Stromal cell of bone marrow (primary cell): Measurements from ENCODE around the gene SHISA9.

Source experiments
- DNase-seq: peaks from one replicate; pipeline ENCODE4 v3.0.0-alpha.2; 2012; ENCODE audit warnings: low read depth

SHISA9 gene

DNA sequence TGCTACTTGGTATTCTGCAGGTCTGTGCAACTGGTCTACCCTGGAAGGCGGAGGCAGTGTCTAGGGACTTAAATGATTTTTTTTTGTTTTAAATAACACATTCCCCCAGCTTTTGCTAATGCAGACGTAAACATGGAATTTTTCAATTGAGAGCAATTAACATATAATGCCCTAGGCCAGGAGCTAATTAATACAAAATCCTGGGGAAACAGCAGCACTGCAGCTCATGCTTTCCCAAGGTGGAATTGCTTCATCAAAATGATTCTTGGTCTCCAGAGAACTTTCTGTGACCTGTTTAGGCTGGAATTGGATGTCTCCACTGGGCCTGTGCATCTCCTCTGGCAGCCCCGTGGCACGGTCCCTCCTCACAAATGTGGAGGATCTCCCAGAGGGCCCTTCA lies 50.6 kb downstream of the SHISA9 start:
- no peak for DNase-seq

DNA sequence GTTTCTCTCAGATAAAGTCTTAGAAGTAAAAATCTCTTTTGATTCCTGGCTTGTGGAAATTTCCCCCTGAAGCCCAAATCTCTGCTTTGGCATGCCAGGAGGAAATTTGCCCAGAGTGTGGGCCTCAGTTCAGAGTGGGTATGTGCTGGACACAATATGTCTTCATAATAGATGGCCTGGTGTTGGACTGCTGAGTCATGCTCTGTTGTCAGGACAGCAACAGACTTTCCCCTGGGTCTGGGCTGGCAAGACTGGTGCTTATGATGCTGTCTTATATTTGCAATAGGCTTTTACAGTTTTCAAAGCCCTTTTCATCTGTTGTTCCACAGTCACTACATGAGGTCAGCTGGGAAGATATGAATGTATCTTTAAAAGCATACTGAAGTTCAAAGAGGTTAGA lies 57.0 kb downstream of the SHISA9 start:
- no peak for DNase-seq

DNA sequence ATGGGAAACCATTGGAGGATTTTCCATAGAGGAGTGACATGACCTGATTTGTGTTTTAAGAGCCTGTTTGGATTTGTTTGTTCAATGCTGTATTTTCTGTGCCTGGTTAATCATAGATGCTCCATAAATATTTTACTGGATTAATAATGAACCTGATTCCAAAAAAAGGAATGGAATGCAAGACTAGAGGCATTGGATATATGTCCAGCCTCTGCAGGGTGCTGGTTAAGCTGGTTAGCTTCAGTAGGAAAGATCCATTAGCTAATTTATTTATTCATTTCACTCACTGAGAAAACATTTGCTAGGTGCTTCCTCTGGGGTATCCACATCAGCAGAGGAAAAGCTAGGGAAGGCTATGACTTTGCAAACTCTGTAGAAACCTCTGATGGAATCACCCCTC lies 57.7 kb downstream of the SHISA9 start:
- no peak for DNase-seq

- no peak for DNase-seq
Observed at GRCh38 chr16:12961626-12962025, 60.2 kb downstream of the SHISA9 start.

GRCh38 chr16:12964461-12964860 lies 63.1 kb downstream of the SHISA9 start:
- no peak for DNase-seq

GRCh38 chr16:12965274-12965804 lies 63.9 kb downstream of the SHISA9 start:
- no peak for DNase-seq

DNA sequence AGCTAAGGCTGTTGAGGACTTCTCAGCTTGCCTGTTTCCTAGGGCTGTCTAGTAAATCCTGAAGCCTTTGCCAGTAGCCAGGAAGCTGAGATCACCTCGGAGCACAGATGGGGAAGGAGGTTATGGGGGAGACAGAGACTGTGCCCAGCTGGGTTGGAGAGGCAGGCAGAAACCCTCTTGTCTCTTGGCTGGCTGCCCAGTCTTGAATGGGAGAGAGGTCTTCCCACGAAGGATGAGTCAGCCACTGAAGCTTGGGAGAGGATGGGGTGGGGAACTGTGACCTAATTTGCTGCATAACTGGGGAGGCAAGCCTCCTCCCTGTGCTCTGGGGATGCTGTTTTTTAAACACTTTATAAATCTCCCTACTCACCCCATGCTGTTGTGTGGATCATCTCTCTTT lies 69.8 kb downstream of the SHISA9 start:
- no peak for DNase-seq

GRCh38 chr16:12972246-12972645 lies 70.8 kb downstream of the SHISA9 start:
- no peak for DNase-seq

GRCh38 chr16:12975766-12976165 lies 74.4 kb downstream of the SHISA9 start:
- no peak for DNase-seq

DNA sequence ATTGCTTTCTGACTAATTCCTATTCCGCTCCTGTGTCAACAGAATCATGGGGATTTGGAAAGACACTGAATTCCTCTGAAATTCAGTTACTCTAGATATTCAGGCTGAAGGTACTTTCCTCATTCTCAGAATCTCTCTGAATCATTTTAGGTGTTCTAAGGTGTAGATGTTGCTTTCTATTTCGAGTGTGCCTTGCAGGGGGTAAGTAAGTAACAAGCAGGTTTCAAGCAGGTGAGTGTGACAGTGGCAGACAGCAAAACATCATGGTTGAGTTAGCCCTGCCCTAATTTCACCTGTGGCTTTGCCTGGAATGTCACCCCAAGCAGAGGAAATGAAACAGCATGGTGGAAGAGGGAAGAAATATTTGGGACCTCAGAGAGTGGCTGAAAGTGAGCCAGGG lies 75.1 kb downstream of the SHISA9 start:
- no peak for DNase-seq

DNA sequence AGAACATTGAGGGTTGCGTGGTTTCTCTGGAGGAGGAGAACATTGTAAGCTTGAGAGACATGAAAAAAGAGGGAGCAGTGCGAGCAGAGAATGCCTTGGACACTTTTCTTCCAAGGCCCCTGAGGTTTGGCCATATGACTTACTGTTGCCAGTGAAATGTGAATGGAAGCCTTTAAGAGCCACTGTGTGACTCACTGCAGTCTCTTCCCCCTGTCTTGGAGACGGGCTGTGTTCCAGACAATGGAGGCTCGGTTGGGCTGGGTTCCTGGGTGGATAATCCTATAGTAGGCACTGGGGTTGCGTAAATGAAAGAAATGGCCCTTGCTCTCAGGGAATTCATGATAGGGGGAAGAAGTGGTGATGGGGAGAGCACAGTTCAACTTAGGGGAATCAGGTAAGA lies 75.5 kb downstream of the SHISA9 start:
- no peak for DNase-seq

DNA sequence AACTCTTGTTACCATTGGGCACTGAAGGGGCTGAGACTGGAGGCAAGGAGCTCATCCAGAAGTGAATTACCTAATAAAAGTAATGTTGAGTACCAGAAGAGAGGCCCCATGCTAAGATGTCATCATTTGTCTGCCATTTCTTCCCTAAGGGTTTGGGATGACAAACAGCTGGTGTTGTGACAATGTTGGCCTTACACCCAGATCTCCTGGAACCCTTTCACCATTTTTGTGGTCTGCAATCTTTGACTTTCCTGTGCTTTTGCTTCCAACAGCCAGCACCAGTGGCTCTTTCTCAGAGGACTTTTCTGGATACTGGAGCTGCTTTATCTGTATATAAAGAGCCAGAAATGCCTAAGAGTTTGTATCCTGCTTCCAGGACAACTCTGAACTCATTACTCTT lies 84.1 kb downstream of the SHISA9 start:
- DNase-seq, result no peak

DNA sequence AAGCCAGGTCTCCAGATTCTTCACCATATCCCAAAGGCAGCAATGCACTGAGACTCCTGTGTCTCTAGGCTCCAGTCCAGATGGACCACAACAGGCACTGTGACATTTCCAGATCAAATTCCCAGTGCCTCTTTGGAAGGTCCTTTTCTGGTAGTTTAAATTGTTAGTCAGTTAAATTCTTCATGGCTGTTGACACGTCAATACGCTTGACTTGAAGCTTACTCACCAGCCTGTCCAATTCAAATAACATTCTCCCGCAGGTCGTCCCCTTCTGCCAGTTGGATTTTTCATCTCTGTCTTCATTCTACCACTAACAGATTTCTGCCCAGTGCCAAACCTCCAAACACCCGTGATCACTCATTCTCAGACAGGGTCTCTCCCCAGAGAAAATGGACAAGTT lies 86.7 kb downstream of the SHISA9 start:
- DNase-seq, result no peak

- DNase-seq, result no peak
Observed at GRCh38 chr16:12992066-12992465, 90.7 kb downstream of the SHISA9 start.

DNA sequence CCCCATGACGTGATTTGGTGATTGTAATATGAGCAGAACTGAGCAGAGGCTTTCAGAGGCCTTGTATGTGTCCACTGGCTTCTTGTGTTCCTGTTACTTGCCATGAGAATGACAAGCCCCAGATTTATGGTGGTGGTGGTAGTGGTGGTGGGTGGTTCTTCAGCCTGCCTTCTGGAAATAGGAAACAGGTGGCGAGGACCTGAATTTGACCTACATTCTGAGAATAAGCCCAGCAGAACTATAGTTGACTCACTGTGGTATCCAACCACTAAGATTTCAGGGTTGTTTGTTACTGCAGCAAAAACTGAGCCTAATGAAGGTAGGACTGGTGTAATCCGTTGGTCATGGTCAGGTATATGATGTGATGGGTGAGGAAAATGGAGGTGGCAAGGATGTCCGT lies 93.0 kb downstream of the SHISA9 start:
- DNase-seq, result no peak

DNA sequence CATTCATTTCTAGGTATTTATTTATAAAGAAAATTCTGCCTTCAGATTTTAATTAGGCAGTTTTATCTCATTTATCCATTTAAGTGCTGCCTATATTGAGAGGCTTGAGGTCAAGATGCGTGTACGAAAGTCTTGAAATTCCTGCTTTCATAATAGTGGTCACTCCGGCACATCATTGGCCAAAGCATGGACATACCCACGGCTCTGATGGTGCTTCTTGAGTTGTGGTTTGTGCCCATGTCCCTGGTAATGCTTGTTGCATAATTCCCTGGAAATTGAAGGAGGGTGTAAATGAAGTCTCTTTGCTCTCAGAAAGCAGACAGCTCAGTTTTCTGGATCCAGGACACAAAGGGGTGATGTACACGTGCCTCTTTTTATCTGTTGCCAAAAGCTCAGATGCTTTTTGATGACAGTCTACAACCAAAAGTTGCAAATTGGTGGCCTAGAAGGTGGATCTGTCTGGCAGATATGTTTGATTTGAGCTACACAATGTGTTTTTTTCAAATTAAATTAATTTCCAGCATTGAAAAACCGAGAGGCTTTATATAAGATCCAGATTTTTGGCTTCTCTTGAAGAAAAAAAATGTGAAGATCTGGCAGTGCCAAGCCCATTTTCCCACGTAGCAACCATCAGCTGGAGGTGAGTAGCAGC lies 94.4 kb downstream of the SHISA9 start:
- no peak for DNase-seq

DNA sequence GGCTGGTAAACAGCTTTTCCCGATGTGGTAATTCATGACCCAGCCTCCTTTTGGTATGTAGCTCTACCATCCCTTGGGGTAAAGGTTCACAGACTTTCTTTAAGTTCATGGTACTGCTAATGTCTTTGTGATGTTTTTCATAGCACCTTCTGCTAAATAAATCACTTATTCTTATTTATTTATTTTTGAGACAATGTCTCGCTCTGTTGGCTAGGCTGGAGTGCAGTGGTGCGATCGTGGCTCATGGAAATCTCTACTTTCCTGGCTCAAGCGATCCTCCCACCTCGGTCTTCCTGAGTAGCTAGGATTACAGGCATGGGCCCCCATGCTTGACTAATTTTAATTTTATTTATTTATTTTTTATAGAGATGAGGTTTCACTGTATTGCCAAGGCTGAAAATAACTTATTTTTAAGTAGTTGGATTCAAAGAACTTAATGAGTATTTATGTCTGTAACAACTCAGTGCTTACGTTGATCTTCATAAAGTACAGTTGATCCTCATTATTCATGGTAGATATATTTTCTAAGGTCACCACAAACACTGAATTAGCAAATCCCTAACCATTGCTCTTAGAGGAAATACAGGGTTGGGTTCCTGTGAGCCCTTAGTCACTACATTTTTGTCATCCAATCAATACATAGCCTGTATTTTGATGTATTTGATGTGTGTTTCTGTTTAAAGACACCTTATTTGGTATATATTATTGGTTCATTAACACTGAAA lies 97.1 kb downstream of the SHISA9 start:
- no peak for DNase-seq

- DNase-seq, result no peak
Observed at GRCh38 chr16:12999368-12999767, 98.0 kb downstream of the SHISA9 start.

DNA sequence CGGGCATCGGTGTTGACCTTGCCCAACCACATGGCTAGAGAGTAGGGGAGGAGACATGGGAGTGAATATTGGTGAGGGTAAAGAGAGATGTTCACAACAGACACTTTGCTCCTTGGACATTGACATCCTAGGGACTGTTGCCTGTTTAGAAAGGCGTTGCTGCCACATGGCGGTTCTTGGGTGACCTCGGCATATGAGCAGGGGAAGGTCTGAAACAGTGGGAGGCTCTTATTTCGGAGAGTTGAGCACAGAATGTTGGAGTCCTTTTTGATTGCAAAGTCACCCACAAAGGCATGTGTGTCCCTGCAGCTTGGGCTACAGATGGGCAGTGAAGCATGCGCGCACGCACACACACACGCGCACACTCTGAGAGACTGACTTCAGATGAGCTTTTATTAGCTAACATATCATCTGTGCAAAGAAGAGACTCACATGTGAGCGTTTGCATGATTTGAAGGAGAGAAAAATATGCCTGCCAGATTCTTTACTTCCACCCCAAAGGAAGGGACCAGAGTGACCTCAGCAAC lies 104.4 kb downstream of the SHISA9 start:
- no peak for DNase-seq

DNA sequence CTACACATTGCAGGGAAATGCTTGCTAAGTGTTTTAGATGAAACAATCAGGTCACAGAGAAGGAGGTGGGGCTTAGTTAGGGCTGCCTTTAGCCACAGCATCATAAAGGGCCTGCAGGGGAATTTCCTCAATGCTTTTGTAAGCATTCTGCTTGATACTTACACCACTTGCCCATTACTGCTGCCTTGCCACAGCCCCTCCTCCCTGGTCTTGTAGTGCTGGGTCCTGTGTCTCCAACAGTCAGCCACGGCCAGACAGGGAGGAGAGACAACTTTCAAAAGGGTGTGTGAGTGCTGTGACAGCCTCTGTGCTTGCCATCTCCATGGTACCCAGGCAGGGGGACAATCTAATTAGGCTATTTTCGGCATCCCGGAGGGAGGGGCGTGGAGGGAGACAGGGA lies 111.2 kb downstream of the SHISA9 start:
- no peak for DNase-seq

- no peak for DNase-seq
Observed at GRCh38 chr16:13013043-13013442, 111.6 kb downstream of the SHISA9 start.

DNA sequence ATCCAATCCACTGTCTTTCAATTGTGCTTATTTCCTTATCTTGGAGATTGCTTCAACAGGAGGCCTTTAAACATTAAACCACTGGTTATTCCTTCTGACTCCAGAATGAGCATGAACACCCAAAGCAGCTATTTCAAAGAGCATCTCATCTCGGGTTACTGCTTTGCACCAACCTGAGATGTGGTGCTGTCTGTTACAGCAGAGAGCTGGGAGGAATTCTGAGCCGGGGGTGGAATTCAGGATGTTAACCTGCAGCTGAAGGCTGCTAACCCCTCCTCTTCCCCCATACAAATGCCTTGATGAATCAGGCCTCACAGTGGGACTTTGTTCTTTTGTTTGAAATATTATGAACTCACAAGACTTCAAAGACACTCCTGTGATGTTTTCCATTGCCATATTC lies 113.1 kb downstream of the SHISA9 start:
- no peak for DNase-seq

GRCh38 chr16:13018026-13018425 lies 116.6 kb downstream of the SHISA9 start:
- DNase-seq, result no peak

DNA sequence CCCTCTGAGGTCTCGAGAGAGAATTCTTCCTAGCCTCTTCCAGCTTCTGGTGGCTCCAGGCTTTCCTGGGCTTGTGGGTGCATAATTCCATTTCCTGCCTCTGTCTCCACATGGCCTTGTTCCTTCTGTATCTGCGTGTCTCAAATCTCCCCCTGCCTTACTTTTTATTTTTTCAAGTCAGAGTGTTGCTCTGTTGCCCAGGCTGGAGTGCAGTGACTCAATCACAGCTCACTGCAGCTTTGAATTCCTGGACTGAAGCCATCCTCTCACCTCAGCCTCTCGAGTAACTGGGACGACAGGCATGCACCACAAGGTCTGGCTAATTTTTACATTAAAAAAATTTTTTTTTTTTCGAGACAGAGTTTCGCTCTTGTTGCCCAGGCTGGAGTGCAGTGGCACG lies 120.6 kb downstream of the SHISA9 start:
- no peak for DNase-seq
